Inflammatory macrophage treated with lipopolysaccharide for 1 hour (primary cell): ENCODE results near the gene IQCF2.
"Not testable (repeated sequence)": the region's sequence is repeated elsewhere in the genome, so short reads cannot be mapped to it uniquely, and the experiment has no call there.

Source experiments
- DNase-seq, 2 donors: peaks; one replicate each; pipeline ENCODE4 v3.0.0-alpha.2; 2020 to 2022

IQCF2 gene

DNA sequence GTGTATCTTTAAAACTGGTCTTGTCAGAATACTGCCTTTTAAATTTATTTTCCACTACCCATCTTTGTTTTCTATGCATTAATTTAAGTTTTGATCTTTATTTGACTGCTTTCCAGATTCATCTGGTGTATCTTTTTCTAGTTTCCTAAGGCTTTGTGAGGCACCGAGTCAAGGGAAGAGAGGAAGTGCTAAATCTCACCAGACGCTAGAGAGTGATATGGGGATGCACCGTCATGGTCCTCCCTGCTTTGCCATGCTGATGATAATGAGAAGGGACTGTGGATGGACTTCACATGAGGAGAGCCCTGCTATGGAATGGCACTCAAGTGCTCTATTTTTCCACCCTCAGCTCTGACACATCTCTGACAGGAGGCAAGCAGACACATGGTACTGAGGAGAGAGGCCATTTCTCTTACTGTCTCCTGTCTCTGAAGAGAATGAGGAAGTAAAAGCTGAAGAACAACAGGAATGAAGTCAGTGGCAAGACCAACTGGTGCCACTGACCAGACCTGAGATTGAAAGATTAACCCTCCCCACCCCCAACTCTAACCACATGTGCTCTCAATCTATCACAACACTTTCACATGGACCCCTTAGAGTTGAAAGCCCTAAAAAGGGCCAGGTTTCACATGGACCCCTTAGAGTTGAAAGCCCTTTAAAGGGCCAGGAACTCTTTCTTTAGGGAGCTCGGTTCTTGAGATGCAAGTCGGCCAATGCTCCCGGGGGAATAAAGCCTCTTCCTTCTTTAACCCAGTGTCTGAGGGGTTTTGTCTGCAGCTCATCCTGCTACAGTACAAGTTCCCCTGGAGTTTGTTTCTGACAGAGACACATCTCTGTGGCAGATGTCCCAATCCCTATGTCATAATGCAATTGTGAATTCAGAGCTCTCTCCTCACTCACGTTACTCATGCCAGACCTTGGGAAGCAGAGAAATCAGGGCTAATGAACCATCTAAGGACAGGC is at the start of gene IQCF2:
Gene IQCF2 (plus strand): TSS at position 913 of the 963 bp plus-strand sequence. CDS start 52 bp downstream, outside the sequence.
- DNase-seq, result no peak

DNA sequence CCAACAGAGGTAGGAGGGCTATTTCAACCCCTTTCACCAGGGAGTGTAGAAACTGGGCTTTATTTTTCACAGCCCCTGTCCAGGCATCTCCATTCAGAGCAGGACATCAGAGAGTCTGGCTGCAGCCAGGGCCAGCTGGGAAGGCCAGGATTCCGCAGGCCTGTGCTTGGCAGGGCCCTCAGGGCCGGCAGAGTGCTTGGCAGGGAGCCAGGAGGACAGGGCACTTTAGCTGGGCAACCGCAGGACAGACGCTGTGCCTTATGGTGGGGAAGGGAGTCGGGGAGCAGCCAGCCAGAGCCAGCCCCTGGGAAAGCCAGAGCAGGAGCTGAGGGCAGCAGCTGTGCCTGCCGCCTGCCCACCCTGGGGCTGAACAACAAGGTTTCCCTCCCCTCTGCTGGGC is 47.9 kb upstream of the IQCF2 start:
- DNase-seq, result no peak

DNA sequence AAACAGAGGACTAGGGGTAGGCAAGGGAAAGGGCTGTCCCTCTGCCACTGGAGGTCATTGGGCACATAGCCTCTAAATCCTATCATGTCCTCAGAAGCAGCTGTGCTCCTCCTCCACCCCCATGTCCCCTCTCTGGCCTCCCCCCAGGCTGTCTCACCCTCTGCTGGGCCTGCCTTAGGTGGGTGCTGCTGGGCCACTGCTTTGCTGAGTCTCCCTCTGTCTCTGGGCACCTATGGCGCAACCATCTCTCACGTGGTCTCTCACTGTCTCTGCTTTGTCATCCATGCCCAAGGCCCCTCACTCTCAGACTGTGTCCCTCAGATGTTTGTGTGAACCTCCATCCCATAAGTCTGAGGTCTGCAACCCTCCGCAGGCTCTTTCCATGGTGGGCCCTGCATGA is 47.4 kb upstream of the IQCF2 start:
- DNase-seq, result no peak

DNA sequence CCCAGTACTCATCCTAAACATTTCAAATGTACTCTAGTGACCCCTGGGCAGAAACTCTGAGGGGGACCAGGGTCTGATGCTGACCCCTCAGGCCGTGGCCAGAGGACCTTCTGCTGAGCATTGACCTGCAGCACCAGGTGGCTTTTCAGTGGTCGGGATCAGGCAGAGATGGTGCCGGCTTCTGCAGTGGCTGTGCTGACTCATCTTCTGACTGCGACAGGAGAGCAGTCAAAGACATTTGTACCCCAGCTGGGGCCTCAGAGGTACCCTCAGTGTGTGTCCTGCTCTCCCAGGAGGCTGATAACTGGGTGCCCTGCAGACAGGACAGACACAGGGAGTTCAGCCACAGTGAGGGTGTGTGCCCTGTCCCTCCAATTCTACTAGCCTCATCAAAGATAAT is 45.8 kb upstream of the IQCF2 start:
- DNase-seq, result no peak

DNA sequence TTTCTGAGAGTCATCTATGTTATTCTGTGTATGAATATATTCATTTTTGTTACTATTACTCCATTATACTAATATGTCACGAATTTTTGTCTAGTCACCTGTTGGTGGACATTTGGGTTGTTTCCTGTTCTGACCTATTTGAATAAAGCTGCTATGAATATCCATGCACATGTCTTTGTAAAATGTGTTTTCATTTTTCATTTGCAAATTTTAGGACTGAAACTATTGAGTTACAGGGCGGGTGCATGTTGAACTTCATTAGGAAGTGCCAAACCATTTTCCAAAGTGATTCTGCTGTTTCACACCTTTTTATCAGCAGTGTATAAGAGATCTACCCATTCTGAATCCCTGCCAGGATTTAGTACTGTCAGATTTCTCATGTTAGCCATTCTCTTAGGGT is 44.7 kb upstream of the IQCF2 start:
- no peak for DNase-seq

DNA sequence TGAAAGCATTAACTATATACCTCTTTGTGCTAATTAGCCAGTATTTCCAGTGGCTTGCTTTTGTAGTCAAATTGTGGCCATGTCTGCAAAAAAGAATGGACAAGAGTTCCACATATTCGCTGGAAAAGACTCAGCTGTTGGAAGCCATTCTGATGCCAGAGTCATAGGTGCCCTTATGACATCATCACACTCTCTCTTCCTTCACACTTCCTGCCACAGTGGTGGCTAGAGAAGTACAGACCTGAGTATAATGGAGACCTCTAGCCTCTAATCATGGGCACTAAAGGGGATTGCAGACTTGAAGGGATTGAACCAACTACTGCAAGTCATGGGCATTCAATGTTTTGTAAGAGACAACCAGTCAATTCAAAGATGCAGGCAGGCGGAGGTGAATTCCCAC is 44.0 kb upstream of the IQCF2 start:
- DNase-seq, result no peak

DNA sequence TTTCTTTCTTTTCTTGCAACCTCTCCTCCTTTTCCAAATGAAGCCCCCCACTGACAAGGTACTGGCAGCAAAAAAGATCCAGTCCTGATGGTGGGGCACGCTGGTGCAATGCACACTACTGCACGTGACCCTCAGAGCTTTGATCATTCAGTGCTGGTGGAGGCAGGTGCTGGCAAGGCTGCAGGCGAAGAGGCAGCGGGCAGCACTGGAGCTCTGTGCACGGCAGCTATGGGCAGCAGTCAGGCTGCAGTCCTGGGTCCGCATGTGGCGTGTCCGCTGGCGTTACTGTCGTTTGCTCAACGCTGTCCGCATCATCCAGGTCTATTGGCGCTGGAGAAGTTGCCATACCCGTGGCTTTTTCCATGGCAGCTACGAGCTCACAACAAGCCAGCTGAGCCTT is 42.3 kb upstream of the IQCF2 start:
- no peak for DNase-seq

DNA sequence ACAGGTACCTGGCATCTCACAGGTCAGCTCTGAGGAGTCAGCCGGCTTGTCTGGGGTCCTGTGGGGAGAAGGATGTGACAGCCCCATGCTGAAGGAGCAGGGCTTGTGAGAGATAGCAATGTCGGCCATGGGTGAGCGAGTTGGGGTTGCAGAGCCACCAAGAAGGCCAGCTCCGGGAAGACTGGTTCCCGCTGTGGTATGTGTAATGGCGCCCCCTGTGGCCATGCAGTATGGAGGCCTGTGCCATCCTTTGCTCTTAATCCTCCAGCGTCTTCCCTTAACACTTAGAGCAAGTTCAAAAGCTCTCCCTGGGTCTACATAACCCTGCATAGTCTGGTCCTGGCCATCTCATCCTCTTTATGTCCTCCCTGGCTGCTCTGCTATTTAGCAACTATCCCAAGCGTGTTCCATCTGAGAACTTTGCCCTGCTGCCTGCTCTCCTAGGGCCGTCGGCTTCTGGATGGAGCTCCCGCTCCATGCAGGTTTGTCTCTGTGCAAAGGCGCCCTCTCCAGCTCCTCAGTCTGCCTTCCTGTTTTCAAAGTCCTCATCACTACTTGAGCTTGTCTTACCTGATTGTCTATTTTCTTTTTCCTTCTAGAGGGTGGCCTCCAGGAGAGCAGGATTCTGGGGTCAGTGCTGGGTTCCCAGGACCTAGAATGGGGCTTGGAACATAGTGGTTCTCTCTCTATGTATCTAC is 41.6 kb upstream of the IQCF2 start:
- no peak for DNase-seq

DNA sequence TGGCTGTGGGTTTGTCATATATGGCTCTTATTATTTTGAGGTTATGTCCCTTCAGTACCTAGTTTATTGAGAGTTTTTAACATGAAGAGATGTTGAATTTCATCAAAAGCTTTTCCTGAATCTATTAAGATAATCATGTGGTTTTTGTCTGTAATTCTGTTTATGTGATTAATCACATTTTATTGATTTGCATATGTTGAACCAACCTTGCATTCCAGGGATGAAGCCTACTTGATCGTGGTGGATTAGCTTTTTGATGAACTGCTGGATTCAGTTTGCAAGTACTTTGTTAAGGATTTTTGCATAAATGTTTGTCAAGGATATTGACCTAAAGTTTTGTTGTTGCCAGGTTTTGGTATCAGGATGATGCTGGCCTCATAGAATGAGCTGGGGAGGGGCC is 33.1 kb upstream of the IQCF2 start:
- no peak for DNase-seq

DNA sequence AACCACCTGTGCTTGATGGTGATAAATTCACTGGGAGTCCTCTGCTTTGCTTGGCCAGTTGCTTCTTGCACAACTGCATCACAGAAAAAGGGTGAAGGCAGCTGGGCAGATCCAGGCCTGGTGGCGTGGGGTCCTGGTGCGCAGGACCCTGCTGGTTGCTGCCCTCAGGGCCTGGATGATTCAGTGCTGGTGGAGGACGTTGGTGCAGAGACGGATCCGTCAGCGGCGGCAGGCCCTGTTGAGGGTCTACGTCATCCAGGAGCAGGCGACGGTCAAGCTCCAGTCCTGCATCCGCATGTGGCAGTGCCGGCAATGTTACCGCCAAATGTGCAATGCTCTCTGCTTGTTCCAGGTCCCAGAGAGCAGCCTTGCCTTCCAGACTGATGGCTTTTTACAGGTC is 31.1 kb upstream of the IQCF2 start:
- no peak for DNase-seq

DNA sequence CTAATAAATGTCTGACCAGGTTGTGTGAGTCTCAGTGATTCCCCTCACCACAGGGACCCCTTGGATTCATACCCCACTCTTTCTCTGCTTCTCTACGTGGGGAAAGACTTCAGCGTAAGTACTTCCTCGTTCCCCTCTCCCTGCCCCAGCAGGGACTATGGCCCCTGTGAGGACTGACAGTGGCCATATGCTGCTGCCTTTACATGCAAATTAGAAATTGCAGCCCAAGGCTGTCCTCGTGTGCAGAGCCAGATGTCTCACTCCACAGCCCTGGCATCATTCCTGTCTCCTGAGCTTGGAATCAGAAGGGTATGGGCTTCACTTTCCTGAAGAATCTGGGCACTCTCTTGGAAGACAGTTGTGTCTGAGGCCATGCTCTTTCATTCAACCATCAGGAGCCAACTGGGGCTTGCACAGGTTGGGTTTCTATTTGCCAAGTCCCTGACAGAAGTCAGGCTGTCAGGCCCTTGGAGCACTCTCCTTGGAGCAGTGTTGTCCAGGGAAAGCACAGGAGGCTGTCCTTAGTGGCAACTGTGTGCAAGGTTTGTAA is 30.5 kb upstream of the IQCF2 start:
- no peak for DNase-seq

DNA sequence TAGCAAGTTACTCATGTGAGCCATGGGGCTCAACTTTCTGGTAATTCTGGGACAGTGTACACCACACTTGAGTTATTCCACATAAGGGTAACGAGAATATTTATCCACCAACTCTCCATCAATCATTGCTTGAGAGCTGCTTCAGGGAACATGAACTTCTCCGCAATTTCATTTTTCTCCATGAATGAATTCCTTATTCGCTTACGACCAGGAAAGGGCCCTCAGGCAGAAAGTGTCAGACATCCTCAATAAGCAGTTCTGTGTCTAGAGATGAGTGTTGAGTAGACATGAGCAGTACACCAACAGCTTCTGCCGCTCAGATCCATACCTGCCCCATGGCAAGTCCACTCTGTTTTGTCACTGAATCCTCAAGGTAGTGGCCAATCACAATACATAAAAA is 24.8 kb upstream of the IQCF2 start:
- no peak for DNase-seq

DNA sequence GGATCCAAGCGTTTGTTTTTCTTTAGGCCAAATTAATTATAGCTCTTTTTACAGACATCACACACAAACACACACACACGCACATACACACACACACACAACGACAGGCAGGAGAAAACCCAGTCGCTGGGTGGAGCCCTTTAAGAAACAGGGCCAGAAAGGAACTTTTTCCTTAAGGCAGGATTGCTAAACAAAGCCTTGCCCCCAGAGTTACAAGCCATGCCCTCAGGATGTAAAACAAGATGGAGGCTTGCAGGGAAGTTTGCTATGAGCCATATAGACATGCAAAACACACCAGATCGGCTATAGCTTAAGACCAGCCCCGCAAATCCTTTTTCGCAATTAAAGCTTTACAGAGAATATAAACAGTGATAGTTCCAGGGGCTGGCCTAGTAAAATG is 16.3 kb upstream of the IQCF2 start:
- DNase-seq, result no peak

DNA sequence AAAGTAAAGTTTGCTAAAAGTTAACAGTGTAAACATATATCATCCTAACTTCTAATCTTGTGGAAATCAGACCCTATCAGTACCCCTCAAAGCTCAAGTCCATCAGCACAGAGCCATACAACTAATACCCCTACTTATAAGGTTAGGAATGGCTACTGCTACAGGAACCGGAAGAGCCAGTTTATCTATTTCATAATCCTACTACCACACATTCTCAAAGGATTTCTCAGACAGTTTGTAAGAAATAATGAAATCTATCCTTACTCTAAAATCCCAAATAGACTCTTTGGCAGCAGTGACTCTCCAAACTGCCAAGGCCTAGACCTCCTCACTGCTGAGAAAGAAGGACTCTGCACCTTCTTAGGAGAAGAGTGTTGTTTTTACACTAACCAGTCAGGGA is 6.0 kb upstream of the IQCF2 start:
- DNase-seq, result not testable (repeated sequence)

DNA sequence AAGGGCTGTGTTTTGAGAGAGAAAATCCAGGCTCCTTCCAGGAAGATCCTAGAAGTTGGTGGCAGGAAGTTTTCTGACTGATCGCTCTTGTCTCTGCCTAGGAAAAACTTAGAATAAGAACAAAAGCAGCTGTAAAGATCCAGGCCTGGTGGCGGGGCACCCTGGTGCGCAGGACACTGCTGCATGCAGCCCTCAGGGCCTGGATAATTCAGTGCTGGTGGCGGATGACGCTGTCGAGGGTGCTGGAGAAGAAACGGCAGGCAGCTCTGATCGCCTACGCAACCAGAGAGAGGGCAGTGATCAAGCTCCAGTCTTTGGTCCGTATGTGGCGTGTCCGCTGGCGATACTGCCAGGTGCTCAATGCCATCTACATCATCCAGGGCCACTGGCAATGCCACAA is 1.5 kb downstream of the IQCF2 start:
- DNase-seq, result no peak

DNA sequence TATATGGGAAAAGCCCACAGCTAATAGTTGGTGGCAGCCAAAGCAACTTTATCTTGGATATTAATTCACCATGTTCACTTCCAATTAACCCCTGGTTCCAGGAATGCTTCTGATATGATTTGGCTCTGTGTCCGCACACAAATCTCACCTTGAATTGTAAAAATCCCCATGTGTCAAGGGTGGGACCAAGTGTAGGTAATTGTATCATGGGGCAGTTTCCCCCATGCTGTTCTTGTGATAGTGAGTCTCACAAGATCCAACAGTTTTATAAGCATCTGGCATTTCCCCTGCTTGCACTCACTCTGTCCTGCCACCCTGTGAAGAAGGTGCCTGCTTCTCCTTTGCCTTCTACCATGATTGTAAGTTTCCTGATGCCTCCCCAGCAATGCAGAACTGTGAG is 7.5 kb downstream of the IQCF2 start:
- DNase-seq, result not testable (repeated sequence)

DNA sequence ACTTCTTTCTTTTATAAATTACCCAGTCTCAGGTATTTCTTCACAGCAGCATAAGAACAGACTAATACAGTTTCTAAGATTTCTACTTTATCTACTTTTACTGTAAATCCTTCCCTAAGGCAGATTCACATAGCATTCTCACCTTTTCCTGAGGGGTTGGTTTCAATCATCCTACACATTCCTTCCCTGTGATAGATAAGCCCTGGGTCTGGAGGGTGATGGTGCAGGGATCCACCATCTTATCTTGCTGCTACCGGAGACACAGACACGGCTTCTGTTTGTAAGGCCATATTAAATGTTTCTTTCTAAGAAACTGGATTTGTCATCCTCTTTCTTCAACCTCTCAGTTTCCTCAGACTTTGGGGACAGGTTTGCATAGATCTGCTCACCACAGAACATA is 7.9 kb downstream of the IQCF2 start:
- no peak for DNase-seq

DNA sequence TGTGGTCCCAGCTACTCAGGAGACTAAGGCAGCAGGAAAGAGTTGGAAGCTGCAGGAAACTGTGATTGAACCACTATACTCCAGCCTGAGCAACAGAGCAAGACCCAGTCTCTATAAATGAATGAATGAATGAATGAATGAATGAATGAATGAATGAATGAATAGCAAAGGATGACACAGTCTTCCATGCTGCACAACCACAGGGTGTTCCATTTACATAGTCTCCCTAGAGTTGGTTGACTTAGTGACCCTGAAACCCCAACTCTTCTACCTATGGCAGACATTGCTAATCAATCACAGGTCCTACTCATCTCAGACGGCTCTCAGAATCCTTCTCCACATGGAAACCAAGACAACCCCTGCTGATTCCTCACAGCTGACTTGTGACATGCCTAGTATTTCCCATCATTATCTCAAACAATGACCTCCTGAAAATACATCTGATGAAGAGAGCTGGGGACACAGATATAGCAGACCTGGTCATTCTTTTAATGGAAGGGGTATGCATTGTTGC is 11.9 kb downstream of the IQCF2 start:
- no peak for DNase-seq

DNA sequence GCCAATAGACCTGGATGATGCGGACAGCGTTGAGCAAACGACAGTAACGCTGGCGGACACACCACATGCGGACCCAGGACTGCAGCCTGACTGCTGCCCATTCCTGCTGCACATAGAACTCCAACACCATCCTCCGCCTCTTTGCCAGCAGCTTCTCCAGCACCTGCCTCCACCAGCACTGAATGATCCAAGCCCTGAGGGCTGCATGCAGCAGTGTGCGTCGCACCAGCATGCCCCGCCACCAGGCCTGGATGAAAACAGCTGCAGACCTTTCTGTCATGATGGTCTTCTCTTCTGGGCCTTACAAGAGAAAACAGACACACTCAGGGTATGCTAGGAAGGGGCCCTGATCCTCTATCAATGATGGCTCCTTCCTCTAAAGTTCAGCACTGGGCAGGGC is 12.5 kb downstream of the IQCF2 start:
- DNase-seq, result no peak

DNA sequence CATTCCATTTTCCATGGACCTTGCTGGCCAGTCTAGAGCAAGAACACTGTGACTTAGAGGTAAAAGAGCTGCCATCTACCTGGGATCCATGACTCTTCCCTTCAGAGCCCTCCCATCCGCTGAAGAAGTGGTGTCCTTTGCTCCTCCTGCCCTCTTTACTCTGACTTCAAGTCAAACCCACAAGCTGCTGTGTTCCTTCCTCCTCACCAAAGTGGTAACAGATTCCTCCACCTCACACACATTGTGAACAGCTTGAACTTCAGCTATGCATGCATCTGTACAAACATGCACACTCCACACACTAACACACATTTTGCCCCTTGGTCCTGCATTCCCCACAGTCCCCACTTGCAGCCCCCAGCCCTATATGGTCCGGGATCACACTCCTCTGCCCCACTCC is 13.0 kb downstream of the IQCF2 start:
- no peak for DNase-seq

DNA sequence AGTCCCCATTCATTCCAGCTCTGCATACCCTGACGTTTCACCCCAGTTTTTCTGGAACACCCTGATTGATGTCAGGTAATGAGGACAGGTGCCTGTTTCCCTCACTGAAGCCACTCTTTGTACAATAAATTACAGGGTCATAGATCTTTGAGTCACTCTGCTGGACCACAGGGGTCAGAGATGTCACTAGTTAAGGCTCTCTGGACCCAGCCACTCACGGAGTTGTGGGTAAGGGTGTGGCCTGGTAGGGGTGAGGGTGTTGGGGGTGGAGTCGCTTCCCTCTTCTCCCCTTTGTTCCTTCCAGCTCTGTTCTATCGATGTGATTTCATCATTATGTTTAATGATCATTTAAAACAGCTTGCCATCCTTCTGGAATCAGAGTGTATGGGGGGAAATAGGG is 13.5 kb downstream of the IQCF2 start:
- DNase-seq, result no peak

DNA sequence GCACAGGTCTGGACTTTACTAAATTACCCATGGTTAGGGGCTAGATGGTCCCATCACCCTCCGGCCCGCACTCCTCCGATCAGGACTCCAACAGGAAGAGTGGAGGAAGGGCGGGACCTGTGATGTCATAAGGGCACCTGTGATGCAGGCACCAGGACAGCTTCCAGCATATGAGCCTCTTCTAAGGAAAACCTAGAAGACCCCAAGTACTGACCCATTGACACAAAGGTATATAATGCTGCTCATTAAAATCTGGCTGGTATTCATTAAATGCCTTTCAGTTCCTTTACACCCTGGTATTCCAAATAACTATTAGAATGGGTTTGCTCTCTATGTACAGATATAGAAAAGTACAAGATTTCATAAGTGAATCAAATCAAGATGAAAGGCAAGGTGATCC is 14.1 kb downstream of the IQCF2 start, which contains the start of gene IQCF5:
Gene IQCF5 (minus strand): TSS at position 101 of the 400 bp plus-strand sequence. CDS start 70 bp downstream, at position 31.
- DNase-seq, result no peak

DNA sequence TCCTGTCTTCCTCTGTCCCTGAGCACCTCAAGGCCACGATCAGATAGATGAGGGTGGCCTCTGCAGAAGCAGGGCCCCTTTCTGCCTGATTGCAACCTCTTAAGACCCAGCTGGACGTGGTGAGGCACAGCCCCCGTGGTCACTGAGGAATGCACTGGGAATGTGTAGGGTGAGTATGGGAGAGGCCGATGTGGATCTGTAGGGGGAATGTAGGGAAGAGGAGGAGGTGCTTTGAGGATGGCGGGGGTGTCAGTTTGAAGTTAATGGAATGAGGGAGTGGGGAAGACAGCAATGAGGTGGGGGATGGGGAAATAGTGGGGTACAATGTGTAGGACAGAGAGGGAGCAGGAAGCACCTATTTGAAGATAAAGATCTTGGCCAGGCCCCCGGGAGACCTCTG is 14.8 kb downstream of the IQCF2 start:
- DNase-seq, result no peak

DNA sequence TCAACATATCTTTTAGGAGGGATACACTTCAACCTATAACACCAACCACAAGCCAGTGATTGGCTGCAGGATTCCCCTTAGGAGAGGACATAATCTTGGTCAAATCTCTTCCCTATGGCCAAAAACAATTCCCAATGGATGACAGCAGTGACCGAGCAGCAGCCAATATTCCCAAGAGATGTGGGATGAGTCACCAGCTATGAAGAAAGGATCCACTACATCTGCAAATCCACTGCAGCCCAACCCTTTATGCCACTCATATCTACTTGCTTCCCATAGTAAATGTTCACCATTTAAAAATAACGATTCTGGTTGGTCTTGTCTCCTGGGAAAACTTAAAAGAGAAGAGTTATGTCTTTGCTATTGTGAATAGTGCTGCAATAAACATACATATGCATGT is 18.5 kb downstream of the IQCF2 start:
- DNase-seq, result no peak
